PC-9 (cell line): ENCODE data around the gene KIF2C.

Source experiments
- EZH2 ChIP-seq: fragments of 200-600 bp; sonication (generic); IDR thresholded peaks from 2 replicates; pipeline ENCODE4 v1.8.0; 2017; ENCODE audit warnings: antibody characterized with exemption, low read depth
- TF ChIP-seq, protein P1 (sequence below): fragments of 200-600 bp; sonication (generic); conservative IDR thresholded peaks from 2 replicates; pipeline ENCODE4 v1.6.1; 2017; ENCODE audit warnings: mixed run types, antibody characterized with exemption, mild to moderate bottlenecking, moderate library complexity

DNA sequence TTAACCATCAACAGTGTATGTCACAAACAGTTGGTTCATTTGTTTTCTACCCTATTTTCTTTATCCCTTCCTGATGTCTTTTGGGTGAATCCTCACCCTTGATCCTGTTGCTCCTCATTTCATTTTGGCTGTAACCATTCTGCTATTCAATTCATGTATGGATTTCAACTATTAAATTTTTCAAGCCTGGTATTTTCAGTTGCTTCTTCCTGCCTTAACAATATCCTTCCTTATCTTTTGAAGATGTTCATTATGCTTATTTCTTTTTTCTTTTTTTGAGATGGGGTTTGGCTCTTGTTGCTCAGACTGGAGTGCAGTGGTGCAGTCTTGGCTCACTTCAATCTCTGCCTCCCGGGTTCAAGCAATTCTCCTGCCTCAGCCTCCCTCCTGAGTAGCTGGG lies 5.9 kb upstream of the KIF2C start:
- TF ChIP-seq, protein P1, sequence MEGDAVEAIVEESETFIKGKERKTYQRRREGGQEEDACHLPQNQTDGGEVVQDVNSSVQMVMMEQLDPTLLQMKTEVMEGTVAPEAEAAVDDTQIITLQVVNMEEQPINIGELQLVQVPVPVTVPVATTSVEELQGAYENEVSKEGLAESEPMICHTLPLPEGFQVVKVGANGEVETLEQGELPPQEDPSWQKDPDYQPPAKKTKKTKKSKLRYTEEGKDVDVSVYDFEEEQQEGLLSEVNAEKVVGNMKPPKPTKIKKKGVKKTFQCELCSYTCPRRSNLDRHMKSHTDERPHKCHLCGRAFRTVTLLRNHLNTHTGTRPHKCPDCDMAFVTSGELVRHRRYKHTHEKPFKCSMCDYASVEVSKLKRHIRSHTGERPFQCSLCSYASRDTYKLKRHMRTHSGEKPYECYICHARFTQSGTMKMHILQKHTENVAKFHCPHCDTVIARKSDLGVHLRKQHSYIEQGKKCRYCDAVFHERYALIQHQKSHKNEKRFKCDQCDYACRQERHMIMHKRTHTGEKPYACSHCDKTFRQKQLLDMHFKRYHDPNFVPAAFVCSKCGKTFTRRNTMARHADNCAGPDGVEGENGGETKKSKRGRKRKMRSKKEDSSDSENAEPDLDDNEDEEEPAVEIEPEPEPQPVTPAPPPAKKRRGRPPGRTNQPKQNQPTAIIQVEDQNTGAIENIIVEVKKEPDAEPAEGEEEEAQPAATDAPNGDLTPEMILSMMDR = no peak
- TF ChIP-seq EZH2 = no peak
